ENCODE measurements around the gene FAM53A.

GRCh38 chr4:1608821-1609500 is 75.2 kb downstream of the FAM53A start:
- no peak for TF ChIP-seq CTCF (IDR thresholded peaks at IDR 0.05)
- TF ChIP-seq ZFX (IDR thresholded peaks at IDR 0.05; ENCODE audit: borderline replicate concordance) = no peak
